Tibial nerve (tissue), 4 donors: Measurements from ENCODE around the gene IFNGR2. TPM values are rescaled to one million over a fixed set of nuclear protein-coding genes. Genes with fewer than 3 reads are reported as not detected.

Source experiments
- DNase-seq, 2 donors: peaks; one replicate each; pipeline ENCODE4 v3.0.0-alpha.2; 2019; ENCODE audit warnings: low spot score in 2 of 2
- H3K27ac ChIP-seq, 4 donors: fragments of 200-600 bp; sonication (generic) in 3 of 4; one replicate each; pipeline ENCODE4 v1.5.1; 2017 to 2019; ENCODE audit warnings: mild to moderate bottlenecking in 1 of 4
- H3K27me3 ChIP-seq, 2 donors: fragments of 200-600 bp; sonication (generic) in 1 of 2; one replicate each; pipeline versions ENCODE4 v1.5.1 to v1.6.0; 2017 to 2019
- H3K36me3 ChIP-seq, 3 donors: fragments of 200-600 bp; sonication (generic); one replicate each; pipeline ENCODE4 v1.5.1; 2018 to 2019
- H3K4me1 ChIP-seq, 4 donors: fragments of 200-600 bp; sonication (generic) in 3 of 4; one replicate each; pipeline ENCODE4 v1.5.1; 2017 to 2019
- H3K4me3 ChIP-seq, 4 donors: fragments of 200-600 bp; sonication (generic) in 3 of 4; one replicate each; pipeline ENCODE4 v1.5.1; 2017 to 2019; ENCODE audit warnings: mild to moderate bottlenecking in 1 of 4, moderate library complexity in 1 of 4
- H3K9me3 ChIP-seq, 4 donors: fragments of 200-600 bp; sonication (generic) in 3 of 4; one replicate each; pipeline ENCODE4 v1.5.1; 2017 to 2019
- EP300 ChIP-seq, 2 donors: sonication (generic); formaldehyde crosslinking; IDR thresholded peaks; one replicate each; pipeline ENCODE4 v1.6.1; 2017; ENCODE audit warnings: antibody characterized with exemption in 2 of 2, mild to moderate bottlenecking in 1 of 2
- POLR2A ChIP-seq, 2 donors: fragments of 450-650 bp; IDR thresholded peaks; one replicate each; pipeline ENCODE4 v1.6.1; 2017; ENCODE audit warnings: antibody characterized with exemption in 2 of 2, mild to moderate bottlenecking in 2 of 2, moderate library complexity in 2 of 2
- WGBS, 2 donors: methylation state at CpG; one replicate each; pipeline ENCODE4 v1.1.5; 2018; 5-methylcytosine and 5-hydroxymethylcytosine counted together
- total RNA-seq, 4 donors: library from RNA; depleted of rRNA; stranded (reverse); fragments of >200 nt; gene quantifications; one replicate each; pipeline ENCODE4 v1.1.0, GENCODE V29; 2016
- TF ChIP-seq, protein P1 (sequence below), 5 experiments: fragments of 200-600 bp in 3 of 5; fragments of 450-650 bp in 2 of 5; sonication (generic) in 3 of 5; IDR thresholded peaks; one replicate each; pipeline ENCODE4 v1.5.1; 2016 to 2019; ENCODE audit warnings: antibody characterized with exemption in 5 of 5, mild to moderate bottlenecking in 3 of 5, moderate library complexity in 2 of 5

IFNGR2 gene
- total RNA-seq, 4 donors from 2014 or later: 110 to 153 (median 129) TPM

DNA sequence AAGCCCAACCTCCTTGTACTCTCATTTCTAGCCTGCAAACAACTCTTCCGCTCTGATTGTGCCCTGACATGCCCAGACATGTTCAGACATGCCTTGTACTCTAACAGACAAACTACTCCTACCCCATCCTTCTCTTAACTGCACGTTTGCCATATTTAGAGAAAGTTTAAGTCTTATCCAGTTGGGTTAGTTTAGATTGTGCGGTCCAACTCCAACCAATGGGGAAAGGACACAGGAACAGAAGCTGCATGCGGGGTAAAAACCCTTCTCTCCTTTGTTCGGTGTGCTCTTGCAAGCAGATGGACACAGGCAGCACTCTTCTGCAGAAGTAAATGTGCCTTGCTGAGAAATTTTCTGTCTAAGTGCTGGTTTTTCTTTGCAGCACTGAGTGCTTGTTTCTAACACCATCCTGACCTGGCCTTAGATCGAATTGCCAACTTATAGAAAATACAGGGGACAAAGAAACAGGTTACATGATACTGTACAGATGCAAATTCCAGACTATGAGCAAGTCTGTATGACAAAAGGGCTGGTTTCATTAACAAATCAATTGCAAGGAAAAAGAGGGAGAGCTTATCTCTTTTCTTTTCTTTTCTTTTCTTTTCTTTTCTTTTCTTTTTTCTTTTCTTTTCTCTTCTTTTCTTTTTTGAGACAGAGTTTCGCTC, 35.8 kb upstream of the IFNGR2 start:
- no peak for TF ChIP-seq POLR2A (IDR thresholded peaks at IDR 0.05)
- no peaks in the 10 kb centered on the region for H3K36me3 ChIP-seq
- no peak overlapping the region for H3K27ac ChIP-seq
- 86% methylated on average over 7 of the region's 7 CpGs for WGBS, 2 donors
- peaks cover 0 to 23% (median 0%) of the 10 kb centered on the region in 4 donors for H3K9me3 ChIP-seq
- H3K4me3 ChIP-seq: no peak overlapping the region
- peaks cover 0 to 5% (median 0%) of the 10 kb centered on the region in 4 donors for H3K4me1 ChIP-seq
- no peak for DNase-seq
- no peaks in the 10 kb centered on the region for H3K27me3 ChIP-seq

- Histone ChIP-seq H3K4me1 (peaks cover 0 to 4% (median 0%) of the 10 kb centered on the region in 4 donors), H3K4me3 (no peak overlapping the region), H3K27me3 (no peaks in the 10 kb centered on the region), H3K9me3 (peaks cover 0 to 23% (median 0%) of the 10 kb centered on the region in 4 donors), H3K36me3 (no peaks in the 10 kb centered on the region), H3K27ac (no peak overlapping the region)
- WGBS, 2 donors: 86 to 88% methylated on average over 4 of the region's 4 CpGs
- TF ChIP-seq POLR2A (IDR thresholded peaks at IDR 0.05) (no peak), EP300 (IDR thresholded peaks at IDR 0.05) (no peak)
- DNase-seq: no peak
These were observed 35.1 kb upstream of the IFNGR2 start for GRCh38 chr21:33368124-33368523.

GRCh38 chr21:33368576-33368975, 34.6 kb upstream of the IFNGR2 start:
- H3K4me1 ChIP-seq: peaks cover 0 to 6% (median 2%) of the 10 kb centered on the region in 4 donors
- H3K27ac ChIP-seq: no peak overlapping the region
- no peak for DNase-seq
- peaks cover 0 to 23% (median 0%) of the 10 kb centered on the region in 4 donors for H3K9me3 ChIP-seq
- TF ChIP-seq, protein P1, sequence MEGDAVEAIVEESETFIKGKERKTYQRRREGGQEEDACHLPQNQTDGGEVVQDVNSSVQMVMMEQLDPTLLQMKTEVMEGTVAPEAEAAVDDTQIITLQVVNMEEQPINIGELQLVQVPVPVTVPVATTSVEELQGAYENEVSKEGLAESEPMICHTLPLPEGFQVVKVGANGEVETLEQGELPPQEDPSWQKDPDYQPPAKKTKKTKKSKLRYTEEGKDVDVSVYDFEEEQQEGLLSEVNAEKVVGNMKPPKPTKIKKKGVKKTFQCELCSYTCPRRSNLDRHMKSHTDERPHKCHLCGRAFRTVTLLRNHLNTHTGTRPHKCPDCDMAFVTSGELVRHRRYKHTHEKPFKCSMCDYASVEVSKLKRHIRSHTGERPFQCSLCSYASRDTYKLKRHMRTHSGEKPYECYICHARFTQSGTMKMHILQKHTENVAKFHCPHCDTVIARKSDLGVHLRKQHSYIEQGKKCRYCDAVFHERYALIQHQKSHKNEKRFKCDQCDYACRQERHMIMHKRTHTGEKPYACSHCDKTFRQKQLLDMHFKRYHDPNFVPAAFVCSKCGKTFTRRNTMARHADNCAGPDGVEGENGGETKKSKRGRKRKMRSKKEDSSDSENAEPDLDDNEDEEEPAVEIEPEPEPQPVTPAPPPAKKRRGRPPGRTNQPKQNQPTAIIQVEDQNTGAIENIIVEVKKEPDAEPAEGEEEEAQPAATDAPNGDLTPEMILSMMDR (IDR thresholded peaks at IDR 0.05): no peak
- TF ChIP-seq POLR2A (IDR thresholded peaks at IDR 0.05) (no peak), EP300 (IDR thresholded peaks at IDR 0.05) (no peak)
- no peaks in the 10 kb centered on the region for H3K27me3 ChIP-seq
- 88 to 89% methylated on average over 3 of the region's 3 CpGs for WGBS, 2 donors
- no peaks in the 10 kb centered on the region for H3K36me3 ChIP-seq
- no peak overlapping the region for H3K4me3 ChIP-seq

GRCh38 chr21:33369586-33369985, 33.6 kb upstream of the IFNGR2 start:
- Histone ChIP-seq H3K4me1 (peaks cover 0 to 13% (median 7%) of the 10 kb centered on the region in 4 donors), H3K27ac (no peak overlapping the region), H3K36me3 (no peaks in the 10 kb centered on the region), H3K4me3 (no peak overlapping the region), H3K27me3 (no peaks in the 10 kb centered on the region), H3K9me3 (peaks cover 0 to 23% (median 0%) of the 10 kb centered on the region in 4 donors)
- 88 to 91% methylated on average over 1 of the region's 1 CpG for WGBS, 2 donors
- no peak for DNase-seq
- TF ChIP-seq, protein P1 (IDR thresholded peaks at IDR 0.05): no peak
- TF ChIP-seq POLR2A (IDR thresholded peaks at IDR 0.05) (no peak), EP300 (IDR thresholded peaks at IDR 0.05) (no peak)

DNA sequence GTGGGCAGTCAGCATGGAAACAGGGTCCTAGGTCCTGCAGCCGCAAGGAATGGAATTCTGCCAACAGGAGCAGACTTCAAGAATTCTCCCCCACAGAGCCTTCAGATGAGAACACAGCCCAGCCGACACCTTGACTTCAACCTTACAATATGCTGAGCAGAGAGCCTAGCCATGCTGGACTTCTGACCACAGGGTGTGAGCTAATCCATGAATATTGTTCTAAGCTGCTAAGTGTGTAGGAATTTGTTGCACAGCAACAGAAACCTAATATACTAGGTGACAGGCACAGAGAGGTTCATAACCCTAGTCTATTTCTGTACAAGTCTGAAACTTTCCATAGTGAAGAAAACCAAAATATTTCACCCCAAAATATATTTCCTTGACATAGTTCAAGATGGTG, 32.9 kb upstream of the IFNGR2 start:
- DNase-seq: no peak
- WGBS, 2 donors: 90 to 92% methylated on average over 1 to 2 of the region's 2 CpGs
- TF ChIP-seq POLR2A (IDR thresholded peaks at IDR 0.05) (no peak), EP300 (IDR thresholded peaks at IDR 0.05) (no peak)
- TF ChIP-seq, protein P1 (IDR thresholded peaks at IDR 0.05): no peak
- H3K36me3 ChIP-seq: no peaks in the 10 kb centered on the region
- no peak overlapping the region for H3K27ac ChIP-seq
- no peaks in the 10 kb centered on the region for H3K27me3 ChIP-seq
- no peak overlapping the region for H3K4me3 ChIP-seq
- H3K4me1 ChIP-seq: peaks cover 0 to 20% (median 12%) of the 10 kb centered on the region in 4 donors
- H3K9me3 ChIP-seq: peaks cover 0 to 23% (median 0%) of the 10 kb centered on the region in 4 donors

GRCh38 chr21:33371366-33371765, 31.8 kb upstream of the IFNGR2 start:
- DNase-seq: no peak
- Histone ChIP-seq H3K27me3 (no peaks in the 10 kb centered on the region), H3K4me1 (peaks cover 0 to 23% (median 13%) of the 10 kb centered on the region in 4 donors), H3K27ac (no peak overlapping the region), H3K4me3 (no peak overlapping the region), H3K36me3 (no peaks in the 10 kb centered on the region), H3K9me3 (peaks cover 0 to 23% (median 0%) of the 10 kb centered on the region in 4 donors)
- TF ChIP-seq EP300 (IDR thresholded peaks at IDR 0.05) (no peak), POLR2A (IDR thresholded peaks at IDR 0.05) (no peak)
- TF ChIP-seq, protein P1 (IDR thresholded peaks at IDR 0.05): no peak
- 88 to 91% methylated on average over 3 of the region's 3 CpGs for WGBS, 2 donors
